ENCODE measurements around the gene PEX11G. TPM values are rescaled to one million over a fixed set of nuclear protein-coding genes. Genes with fewer than 3 reads are reported as not detected.
A peak's percentile ranks its signal among the peaks of the same experiment; 100 is the strongest.

PEX11G gene
- total RNA-seq, 2 donors from 2014 or later: 3.9 to 7.6 TPM

DNA sequence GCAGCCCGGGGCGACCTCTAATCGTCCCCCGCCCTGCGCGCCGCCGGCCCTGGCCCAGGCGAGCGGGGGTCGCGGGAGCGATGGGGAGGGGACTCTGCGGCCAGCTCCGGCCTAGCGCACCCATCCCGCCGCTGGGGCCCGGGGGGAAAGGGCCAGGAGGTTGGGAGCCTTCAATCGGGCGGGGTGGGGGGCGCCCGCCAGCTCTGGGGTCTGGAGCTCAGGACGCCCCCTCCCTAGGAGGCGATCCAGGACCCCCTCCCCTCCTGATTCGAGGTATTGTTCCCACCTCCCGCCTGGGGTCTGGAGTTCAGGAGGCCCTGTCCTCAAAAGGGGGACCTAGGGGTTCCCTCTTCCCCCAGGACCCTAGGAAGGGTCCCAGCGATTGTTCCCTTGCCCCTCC lies 27.5 kb upstream of the PEX11G start:
- 2 to 8% methylated on average over 2 to 22 of the region's 28 CpGs for WGBS, 2 donors
- peak overlapping the region; percentile 20 to 67 for H3K4me3 ChIP-seq
- H3K4me1 ChIP-seq: peaks cover 16% of the 10 kb centered on the region
- TF ChIP-seq, protein P1, sequence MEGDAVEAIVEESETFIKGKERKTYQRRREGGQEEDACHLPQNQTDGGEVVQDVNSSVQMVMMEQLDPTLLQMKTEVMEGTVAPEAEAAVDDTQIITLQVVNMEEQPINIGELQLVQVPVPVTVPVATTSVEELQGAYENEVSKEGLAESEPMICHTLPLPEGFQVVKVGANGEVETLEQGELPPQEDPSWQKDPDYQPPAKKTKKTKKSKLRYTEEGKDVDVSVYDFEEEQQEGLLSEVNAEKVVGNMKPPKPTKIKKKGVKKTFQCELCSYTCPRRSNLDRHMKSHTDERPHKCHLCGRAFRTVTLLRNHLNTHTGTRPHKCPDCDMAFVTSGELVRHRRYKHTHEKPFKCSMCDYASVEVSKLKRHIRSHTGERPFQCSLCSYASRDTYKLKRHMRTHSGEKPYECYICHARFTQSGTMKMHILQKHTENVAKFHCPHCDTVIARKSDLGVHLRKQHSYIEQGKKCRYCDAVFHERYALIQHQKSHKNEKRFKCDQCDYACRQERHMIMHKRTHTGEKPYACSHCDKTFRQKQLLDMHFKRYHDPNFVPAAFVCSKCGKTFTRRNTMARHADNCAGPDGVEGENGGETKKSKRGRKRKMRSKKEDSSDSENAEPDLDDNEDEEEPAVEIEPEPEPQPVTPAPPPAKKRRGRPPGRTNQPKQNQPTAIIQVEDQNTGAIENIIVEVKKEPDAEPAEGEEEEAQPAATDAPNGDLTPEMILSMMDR (IDR thresholded peaks at IDR 0.05): no peak
- TF ChIP-seq POLR2A (IDR thresholded peaks at IDR 0.05): no peak
- DNase-seq (no peak), ATAC-seq (no peak)
- peak overlapping the region; percentile 25 to 76 (median 66) for H3K27ac ChIP-seq
- no peaks in the 10 kb centered on the region for H3K9me3 ChIP-seq
- H3K27me3 ChIP-seq: no peaks in the 10 kb centered on the region
- H3K36me3 ChIP-seq (replicated peaks in 1 of 2; ENCODE audit: insufficient read depth in 1 of 2, low read depth in 2 of 2): no peaks in the 10 kb centered on the region
- intact Hi-C loops (cut with DNase I): no loop called here

- Histone ChIP-seq H3K4me3 (peak within 1 kb of the TSS; percentile 20 to 67), H3K9me3 (no peaks in the 10 kb centered on the region), H3K27me3 (no peaks in the 10 kb centered on the region), H3K4me1 (peaks cover 16% of the 10 kb centered on the region), H3K27ac (peak within 1 kb of the TSS; percentile 25 to 76 (median 66)), H3K36me3 (replicated peaks in 1 of 2; ENCODE audit: insufficient read depth in 1 of 2, low read depth in 2 of 2) (no peaks in the 10 kb centered on the region)
- WGBS, 2 donors: 1% methylated on average over 12 to 33 of the region's 33 CpGs
- peak; percentile 64 to 74 (median 71) for DNase-seq
- TF ChIP-seq POLR2A (IDR thresholded peaks at IDR 0.05): peak in 2 of 3 donors; percentile 16 to 19
- TF ChIP-seq, protein P1 (IDR thresholded peaks at IDR 0.05): no peak
- peak; percentile 87 for ATAC-seq
- intact Hi-C loops (cut with DNase I): no loop called here
These were observed 26.9 kb upstream of the PEX11G start, which contains the start of gene ZNF358 for GRCh38 chr19:7515645-7516151. Gene ZNF358 (plus strand): TSS chr19:7516103. CDS start chr19:7519243, 3,140 bp downstream.

DNA sequence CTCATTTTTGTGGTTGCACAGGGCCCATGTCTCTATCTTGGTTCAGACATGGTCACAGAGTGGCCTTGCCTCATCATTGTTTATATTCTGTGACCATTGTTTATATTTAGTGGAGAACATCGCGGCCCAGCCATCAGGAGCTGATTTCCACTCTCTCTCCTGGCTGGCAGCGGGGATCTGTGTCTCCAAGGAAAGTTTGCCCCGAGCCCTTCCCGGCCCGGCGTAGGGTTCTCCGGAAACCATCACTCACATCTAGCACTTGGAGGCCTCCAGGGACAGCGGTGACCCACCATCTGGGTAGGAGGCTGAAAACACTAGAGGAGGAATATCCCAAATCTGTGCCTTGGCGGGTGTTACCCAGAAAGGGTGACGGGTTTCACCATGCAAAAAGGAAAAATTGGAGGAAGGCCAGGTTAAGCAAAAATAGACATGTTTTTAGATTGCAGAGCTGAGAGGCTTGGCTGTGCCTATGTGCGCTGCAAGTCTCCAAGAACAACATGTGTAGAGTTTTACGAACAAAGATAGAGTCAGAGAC lies 26.3 kb upstream of the PEX11G start:
- no peak for TF ChIP-seq POLR2A (IDR thresholded peaks at IDR 0.05)
- TF ChIP-seq, protein P1 (IDR thresholded peaks at IDR 0.05): no peak
- ATAC-seq (no peak), DNase-seq (no peak)
- Histone ChIP-seq H3K4me3 (no peak overlapping the region), H3K4me1 (peaks cover 16% of the 10 kb centered on the region), H3K27ac (peak overlapping the region in 2 of 4 donors; percentile 49 to 59), H3K27me3 (no peaks in the 10 kb centered on the region), H3K36me3 (replicated peaks in 1 of 2; ENCODE audit: insufficient read depth in 1 of 2, low read depth in 2 of 2) (no peaks in the 10 kb centered on the region), H3K9me3 (no peaks in the 10 kb centered on the region)
- intact Hi-C loops (cut with DNase I): no loop called here
- WGBS, 2 donors: 64 to 74% methylated on average over 13 of the region's 13 CpGs

DNA sequence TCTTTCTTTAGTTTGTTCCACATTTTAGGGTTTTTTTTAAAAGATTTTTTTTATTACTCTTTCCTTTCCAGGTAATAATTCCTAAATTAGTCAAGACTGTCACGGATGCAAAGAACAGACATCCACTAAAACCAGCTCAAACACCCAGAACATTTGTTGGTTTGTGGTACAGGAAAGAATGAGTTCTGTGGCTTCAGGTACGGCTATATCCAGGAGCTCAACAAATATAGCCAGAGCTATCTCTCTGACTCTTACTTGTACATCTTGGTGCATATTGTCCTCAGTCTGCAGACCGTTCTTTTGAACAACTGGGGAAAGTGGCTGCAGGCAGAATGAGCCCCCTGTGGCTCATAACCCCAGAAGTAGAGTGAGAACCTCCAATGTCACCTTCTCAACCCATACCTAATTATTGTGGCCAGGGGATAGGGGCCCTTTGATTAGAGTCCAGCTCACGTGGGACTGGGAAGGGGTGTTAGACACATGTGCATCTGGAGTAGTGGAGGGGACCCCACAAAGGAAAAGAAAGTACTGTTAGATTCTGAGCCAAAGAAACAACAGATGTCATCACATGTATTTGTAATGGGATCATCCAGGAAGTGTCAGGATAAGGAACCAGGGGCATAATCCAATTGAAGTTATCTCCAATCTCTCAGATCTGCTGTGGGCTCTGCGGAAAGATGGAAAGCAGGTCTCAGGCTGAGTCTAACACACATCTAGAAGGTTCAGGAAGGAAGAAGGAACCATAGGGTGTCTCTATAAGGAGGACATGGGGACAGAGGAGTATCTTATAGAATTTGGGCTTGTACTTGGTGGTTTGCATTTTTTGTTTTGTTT lies 25.2 kb upstream of the PEX11G start:
- Histone ChIP-seq H3K36me3 (replicated peaks in 1 of 2; ENCODE audit: insufficient read depth in 1 of 2, low read depth in 2 of 2) (no peaks in the 10 kb centered on the region), H3K27me3 (no peaks in the 10 kb centered on the region), H3K9me3 (no peaks in the 10 kb centered on the region), H3K27ac (no peak overlapping the region), H3K4me3 (no peak overlapping the region), H3K4me1 (peaks cover 16% of the 10 kb centered on the region)
- intact Hi-C loops (cut with DNase I): no loop called here
- TF ChIP-seq POLR2A (IDR thresholded peaks at IDR 0.05): no peak
- TF ChIP-seq, protein P1 (IDR thresholded peaks at IDR 0.05): no peak
- WGBS, 2 donors: 76 to 80% methylated on average over 5 of the region's 5 CpGs
- ATAC-seq (no peak), DNase-seq (no peak)

All from body of pancreas (tissue), 4 donors.